ENCODE results near the gene CDK6.
A peak's percentile ranks its signal among the peaks of the same experiment; 100 is the strongest.

The CDK6 gene

GRCh38 chr7:92705831-92706230 is 130.5 kb downstream of the CDK6 start:
- no peak for DNase-seq

- DNase-seq, result no peak
Measured at GRCh38 chr7:92704858-92705257, 131.5 kb downstream of the CDK6 start.

- DNase-seq, result no peak
Measured at GRCh38 chr7:92702535-92702934, 133.8 kb downstream of the CDK6 start.

- no peak for DNase-seq
Measured at GRCh38 chr7:92699966-92700514, 136.3 kb downstream of the CDK6 start.

- no peak for DNase-seq
Measured at GRCh38 chr7:92699560-92699959, 136.8 kb downstream of the CDK6 start.

- peak; percentile 25 for DNase-seq
Measured at GRCh38 chr7:92698237-92698841, 138.0 kb downstream of the CDK6 start.

GRCh38 chr7:92697414-92697813 is 139.0 kb downstream of the CDK6 start:
- DNase-seq, result no peak

GRCh38 chr7:92697012-92697411 is 139.4 kb downstream of the CDK6 start:
- no peak for DNase-seq

- no peak for DNase-seq
Measured at GRCh38 chr7:92696584-92696983, 139.8 kb downstream of the CDK6 start.

GRCh38 chr7:92695308-92696261 is 140.8 kb downstream of the CDK6 start:
- peak; percentile 18 for DNase-seq

- no peak for DNase-seq
Measured at GRCh38 chr7:92694211-92694610, 142.2 kb downstream of the CDK6 start.

GRCh38 chr7:92693519-92693918 is 142.9 kb downstream of the CDK6 start:
- no peak for DNase-seq

- DNase-seq, result peak; percentile 43
Measured at GRCh38 chr7:92691578-92691977, 144.8 kb downstream of the CDK6 start.

GRCh38 chr7:92685136-92686042 is 151.0 kb downstream of the CDK6 start:
- no peak for DNase-seq

- no peak for DNase-seq
Measured at GRCh38 chr7:92684274-92684673, 152.1 kb downstream of the CDK6 start.

- DNase-seq, result peak; percentile 29
Measured at GRCh38 chr7:92682903-92683539, 153.4 kb downstream of the CDK6 start.

GRCh38 chr7:92682330-92682729 is 154.0 kb downstream of the CDK6 start:
- no peak for DNase-seq

GRCh38 chr7:92681633-92682032 is 154.7 kb downstream of the CDK6 start:
- no peak for DNase-seq

- DNase-seq, result peak; percentile 36
Measured at GRCh38 chr7:92680442-92680841, 155.9 kb downstream of the CDK6 start.

GRCh38 chr7:92678291-92678920 is 158.0 kb downstream of the CDK6 start:
- DNase-seq, result peak; percentile 79

GRCh38 chr7:92674379-92674778 is 162.0 kb downstream of the CDK6 start:
- peak; percentile 64 for DNase-seq
